HepG2 (cell line): ENCODE measurements around the gene BAHCC1. TPM values are rescaled to one million over a fixed set of nuclear protein-coding genes. Genes with fewer than 3 reads are reported as not detected.

Experiments
- GTF3A ChIP-seq: sonication (generic); formaldehyde crosslinking; conservative IDR thresholded peaks from 2 replicates; pipeline ENCODE4 v1.4.0; 2020; ENCODE audit warnings: mild to moderate bottlenecking, missing genetic modification reagents
- SALL2 ChIP-seq: sonication (generic); formaldehyde crosslinking; IDR thresholded peaks from 2 replicates; pipeline ENCODE4 v1.8.1; 2023; ENCODE audit warnings: mild to moderate bottlenecking, missing genetic modification reagents, inconsistent platforms
- SAP130 ChIP-seq: IDR thresholded peaks from 2 replicates; pipeline ENCODE4 v1.6.1; 2016; ENCODE audit warnings: low read depth
- SRSF1 ChIP-seq: fragments of 200-400 bp; formaldehyde crosslinking; optimal IDR thresholded peaks from 2 replicates; pipeline ENCODE3; 2017; ENCODE audit warnings: mild to moderate bottlenecking, low read depth, low read length, moderate library complexity
- SRY ChIP-seq: sonication (generic); formaldehyde crosslinking; IDR thresholded peaks from 2 replicates; pipeline ENCODE4 v1.8.0; 2022; ENCODE audit warnings: mild to moderate bottlenecking, missing genetic modification reagents
- XRCC5 ChIP-seq: fragments of 200-400 bp; formaldehyde crosslinking; optimal IDR thresholded peaks from 2 replicates; pipeline ENCODE3; 2017; ENCODE audit warnings: mild to moderate bottlenecking, low read length
- ZNF772 ChIP-seq: sonication (generic); formaldehyde crosslinking; IDR thresholded peaks from 2 replicates; pipeline ENCODE4 v1.5.0; 2020; ENCODE audit warnings: mild to moderate bottlenecking, missing genetic modification reagents
- ZNF839 ChIP-seq: sonication (generic); formaldehyde crosslinking; IDR thresholded peaks from 2 replicates; pipeline ENCODE4 v1.4.0; 2020; ENCODE audit warnings: missing genetic modification reagents, mild to moderate bottlenecking, borderline replicate concordance
- polyA plus RNA-seq, 8 experiments: library from polyadenylated mRNA; depleted of rRNA in 3 of 8; stranded (reverse) in 7 of 8; unstranded in 1 of 8; fragments of >200 nt; fragmentation: Illumina TruSeq in 4 of 8; extraction: Trizol in 4 of 8; gene quantifications; 2 replicates each; pipeline versions ENCODE4 v1.2.1 to v1.2.3, GENCODE V29; 2011 to 2016; ENCODE audit warnings: low read depth in 4 of 8, missing spikeins in 1 of 8, mixed read lengths in 1 of 8; ENCODE audit not compliant: insufficient read depth in 1 of 8
- total RNA-seq, 5 experiments: library from RNA; depleted of rRNA; stranded (reverse); fragments of >200 nt; fragmentation: Illumina TruSeq; extraction: Trizol; gene quantifications; 2 replicates each; pipeline ENCODE4 v1.2.3, GENCODE V29; 2016; ENCODE audit warnings: low read depth in 1 of 5
- TF ChIP-seq, protein P1 (sequence below): sonication (generic); formaldehyde crosslinking; IDR thresholded peaks from 2 replicates; pipeline ENCODE4 v1.5.1; 2020; ENCODE audit warnings: mild to moderate bottlenecking, missing genetic modification reagents, moderate library complexity
- TF ChIP-seq, protein P2 (sequence below): sonication (generic); formaldehyde crosslinking; IDR thresholded peaks from 2 replicates; pipeline ENCODE4 v1.4.0; 2020; ENCODE audit warnings: missing genetic modification reagents
- TF ChIP-seq, protein P3 (sequence below): sonication (generic); formaldehyde crosslinking; IDR thresholded peaks from 2 replicates; pipeline ENCODE4 v1.5.1; 2020; ENCODE audit warnings: mild to moderate bottlenecking, missing genetic modification reagents, moderate library complexity
- TF ChIP-seq, protein P4 (sequence below): sonication (generic); formaldehyde crosslinking; IDR thresholded peaks from 2 replicates; pipeline ENCODE4 v1.9.0; 2022; ENCODE audit warnings: low read depth, missing genetic modification reagents
- TF ChIP-seq, protein P5 (sequence below): sonication (generic); formaldehyde crosslinking; conservative IDR thresholded peaks from 2 replicates; pipeline ENCODE4 v1.4.0; 2020; ENCODE audit warnings: mild to moderate bottlenecking, missing genetic modification reagents, moderate library complexity

Gene BAHCC1
- total and polyA plus RNA-seq, 2 of the 13 experiments (the other 11 are each of a cell fraction or from before 2014, with no cell fraction given) = 1.4 to 1.7 TPM

DNA sequence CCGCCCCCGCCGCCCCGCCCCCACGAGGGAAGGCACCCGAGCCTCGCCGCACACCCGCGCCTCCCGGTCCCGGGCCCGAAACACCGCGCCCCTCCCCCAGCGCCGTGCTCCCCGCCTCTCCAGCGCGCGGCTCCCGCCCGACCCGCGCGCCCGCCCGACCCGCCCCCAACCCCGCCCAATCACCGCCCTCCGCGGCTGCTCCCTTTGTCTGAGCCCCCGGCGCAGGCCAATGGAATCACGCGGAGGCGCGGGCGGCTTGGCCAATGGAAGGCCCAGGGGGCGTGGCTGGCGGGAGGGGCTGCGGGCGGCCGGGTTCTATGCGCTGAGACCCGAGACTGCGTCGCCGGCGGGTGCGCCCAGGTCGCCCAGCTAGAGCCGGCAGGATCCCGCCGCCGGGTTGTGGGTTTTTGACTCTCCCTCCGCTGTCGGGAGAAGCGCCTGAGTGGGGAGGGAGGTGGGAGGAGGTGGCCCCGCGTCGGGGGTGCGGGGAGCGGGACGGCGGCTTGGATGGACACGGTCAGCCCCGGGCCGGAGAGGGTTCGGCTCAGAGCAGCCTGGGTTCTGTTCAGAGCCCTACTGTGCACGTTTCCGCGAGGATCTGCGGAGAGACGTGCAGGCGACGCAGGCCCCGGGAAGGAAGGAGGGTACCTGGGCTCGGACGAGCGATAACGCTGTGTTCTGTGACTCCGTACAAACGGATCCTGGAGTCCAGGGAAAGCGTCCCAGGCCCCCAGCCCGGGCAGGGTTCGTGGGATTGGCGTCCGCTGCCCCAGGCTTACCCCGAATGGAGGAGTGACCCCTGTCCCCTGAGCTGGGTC lies 49.0 kb upstream of the BAHCC1 start (continued):
- TF ChIP-seq, protein P1, sequence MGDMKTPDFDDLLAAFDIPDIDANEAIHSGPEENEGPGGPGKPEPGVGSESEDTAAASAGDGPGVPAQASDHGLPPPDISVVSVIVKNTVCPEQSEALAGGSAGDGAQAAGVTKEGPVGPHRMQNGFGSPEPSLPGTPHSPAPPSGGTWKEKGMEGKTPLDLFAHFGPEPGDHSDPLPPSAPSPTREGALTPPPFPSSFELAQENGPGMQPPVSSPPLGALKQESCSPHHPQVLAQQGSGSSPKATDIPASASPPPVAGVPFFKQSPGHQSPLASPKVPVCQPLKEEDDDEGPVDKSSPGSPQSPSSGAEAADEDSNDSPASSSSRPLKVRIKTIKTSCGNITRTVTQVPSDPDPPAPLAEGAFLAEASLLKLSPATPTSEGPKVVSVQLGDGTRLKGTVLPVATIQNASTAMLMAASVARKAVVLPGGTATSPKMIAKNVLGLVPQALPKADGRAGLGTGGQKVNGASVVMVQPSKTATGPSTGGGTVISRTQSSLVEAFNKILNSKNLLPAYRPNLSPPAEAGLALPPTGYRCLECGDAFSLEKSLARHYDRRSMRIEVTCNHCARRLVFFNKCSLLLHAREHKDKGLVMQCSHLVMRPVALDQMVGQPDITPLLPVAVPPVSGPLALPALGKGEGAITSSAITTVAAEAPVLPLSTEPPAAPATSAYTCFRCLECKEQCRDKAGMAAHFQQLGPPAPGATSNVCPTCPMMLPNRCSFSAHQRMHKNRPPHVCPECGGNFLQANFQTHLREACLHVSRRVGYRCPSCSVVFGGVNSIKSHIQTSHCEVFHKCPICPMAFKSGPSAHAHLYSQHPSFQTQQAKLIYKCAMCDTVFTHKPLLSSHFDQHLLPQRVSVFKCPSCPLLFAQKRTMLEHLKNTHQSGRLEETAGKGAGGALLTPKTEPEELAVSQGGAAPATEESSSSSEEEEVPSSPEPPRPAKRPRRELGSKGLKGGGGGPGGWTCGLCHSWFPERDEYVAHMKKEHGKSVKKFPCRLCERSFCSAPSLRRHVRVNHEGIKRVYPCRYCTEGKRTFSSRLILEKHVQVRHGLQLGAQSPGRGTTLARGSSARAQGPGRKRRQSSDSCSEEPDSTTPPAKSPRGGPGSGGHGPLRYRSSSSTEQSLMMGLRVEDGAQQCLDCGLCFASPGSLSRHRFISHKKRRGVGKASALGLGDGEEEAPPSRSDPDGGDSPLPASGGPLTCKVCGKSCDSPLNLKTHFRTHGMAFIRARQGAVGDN (CRISPR knock-in tag) = peak; percentile 11; the same call in 1 of the 2 replicates
- TF ChIP-seq ZNF839 = no peak
- TF ChIP-seq, protein P2, sequence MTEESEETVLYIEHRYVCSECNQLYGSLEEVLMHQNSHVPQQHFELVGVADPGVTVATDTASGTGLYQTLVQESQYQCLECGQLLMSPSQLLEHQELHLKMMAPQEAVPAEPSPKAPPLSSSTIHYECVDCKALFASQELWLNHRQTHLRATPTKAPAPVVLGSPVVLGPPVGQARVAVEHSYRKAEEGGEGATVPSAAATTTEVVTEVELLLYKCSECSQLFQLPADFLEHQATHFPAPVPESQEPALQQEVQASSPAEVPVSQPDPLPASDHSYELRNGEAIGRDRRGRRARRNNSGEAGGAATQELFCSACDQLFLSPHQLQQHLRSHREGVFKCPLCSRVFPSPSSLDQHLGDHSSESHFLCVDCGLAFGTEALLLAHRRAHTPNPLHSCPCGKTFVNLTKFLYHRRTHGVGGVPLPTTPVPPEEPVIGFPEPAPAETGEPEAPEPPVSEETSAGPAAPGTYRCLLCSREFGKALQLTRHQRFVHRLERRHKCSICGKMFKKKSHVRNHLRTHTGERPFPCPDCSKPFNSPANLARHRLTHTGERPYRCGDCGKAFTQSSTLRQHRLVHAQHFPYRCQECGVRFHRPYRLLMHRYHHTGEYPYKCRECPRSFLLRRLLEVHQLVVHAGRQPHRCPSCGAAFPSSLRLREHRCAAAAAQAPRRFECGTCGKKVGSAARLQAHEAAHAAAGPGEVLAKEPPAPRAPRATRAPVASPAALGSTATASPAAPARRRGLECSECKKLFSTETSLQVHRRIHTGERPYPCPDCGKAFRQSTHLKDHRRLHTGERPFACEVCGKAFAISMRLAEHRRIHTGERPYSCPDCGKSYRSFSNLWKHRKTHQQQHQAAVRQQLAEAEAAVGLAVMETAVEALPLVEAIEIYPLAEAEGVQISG (CRISPR knock-in tag) = peak; percentile 22; the same call in 1 of the 2 replicates
- 0 out of 2 replicates have a peak, but pooled peaks have one; percentile 65 for TF ChIP-seq SRY (CRISPR knock-in tag)
- TF ChIP-seq, protein P3, sequence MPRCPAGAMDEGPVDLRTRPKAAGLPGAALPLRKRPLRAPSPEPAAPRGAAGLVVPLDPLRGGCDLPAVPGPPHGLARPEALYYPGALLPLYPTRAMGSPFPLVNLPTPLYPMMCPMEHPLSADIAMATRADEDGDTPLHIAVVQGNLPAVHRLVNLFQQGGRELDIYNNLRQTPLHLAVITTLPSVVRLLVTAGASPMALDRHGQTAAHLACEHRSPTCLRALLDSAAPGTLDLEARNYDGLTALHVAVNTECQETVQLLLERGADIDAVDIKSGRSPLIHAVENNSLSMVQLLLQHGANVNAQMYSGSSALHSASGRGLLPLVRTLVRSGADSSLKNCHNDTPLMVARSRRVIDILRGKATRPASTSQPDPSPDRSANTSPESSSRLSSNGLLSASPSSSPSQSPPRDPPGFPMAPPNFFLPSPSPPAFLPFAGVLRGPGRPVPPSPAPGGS = peak; percentile 86; the same call in 1 of the 2 replicates
- TF ChIP-seq, protein P4, sequence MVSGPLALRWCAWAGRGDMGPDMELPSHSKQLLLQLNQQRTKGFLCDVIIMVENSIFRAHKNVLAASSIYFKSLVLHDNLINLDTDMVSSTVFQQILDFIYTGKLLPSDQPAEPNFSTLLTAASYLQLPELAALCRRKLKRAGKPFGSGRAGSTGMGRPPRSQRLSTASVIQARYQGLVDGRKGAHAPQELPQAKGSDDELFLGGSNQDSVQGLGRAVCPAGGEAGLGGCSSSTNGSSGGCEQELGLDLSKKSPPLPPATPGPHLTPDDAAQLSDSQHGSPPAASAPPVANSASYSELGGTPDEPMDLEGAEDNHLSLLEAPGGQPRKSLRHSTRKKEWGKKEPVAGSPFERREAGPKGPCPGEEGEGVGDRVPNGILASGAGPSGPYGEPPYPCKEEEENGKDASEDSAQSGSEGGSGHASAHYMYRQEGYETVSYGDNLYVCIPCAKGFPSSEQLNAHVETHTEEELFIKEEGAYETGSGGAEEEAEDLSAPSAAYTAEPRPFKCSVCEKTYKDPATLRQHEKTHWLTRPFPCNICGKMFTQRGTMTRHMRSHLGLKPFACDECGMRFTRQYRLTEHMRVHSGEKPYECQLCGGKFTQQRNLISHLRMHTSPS (CRISPR knock-in tag) = peak; percentile 36; the same call in 1 of the 2 replicates
- no peak for TF ChIP-seq ZNF772 (CRISPR knock-in tag)
- TF ChIP-seq GTF3A (CRISPR knock-in tag) = 0 out of 2 replicates have a peak, but pooled peaks have one; percentile 38
- TF ChIP-seq, protein P5, sequence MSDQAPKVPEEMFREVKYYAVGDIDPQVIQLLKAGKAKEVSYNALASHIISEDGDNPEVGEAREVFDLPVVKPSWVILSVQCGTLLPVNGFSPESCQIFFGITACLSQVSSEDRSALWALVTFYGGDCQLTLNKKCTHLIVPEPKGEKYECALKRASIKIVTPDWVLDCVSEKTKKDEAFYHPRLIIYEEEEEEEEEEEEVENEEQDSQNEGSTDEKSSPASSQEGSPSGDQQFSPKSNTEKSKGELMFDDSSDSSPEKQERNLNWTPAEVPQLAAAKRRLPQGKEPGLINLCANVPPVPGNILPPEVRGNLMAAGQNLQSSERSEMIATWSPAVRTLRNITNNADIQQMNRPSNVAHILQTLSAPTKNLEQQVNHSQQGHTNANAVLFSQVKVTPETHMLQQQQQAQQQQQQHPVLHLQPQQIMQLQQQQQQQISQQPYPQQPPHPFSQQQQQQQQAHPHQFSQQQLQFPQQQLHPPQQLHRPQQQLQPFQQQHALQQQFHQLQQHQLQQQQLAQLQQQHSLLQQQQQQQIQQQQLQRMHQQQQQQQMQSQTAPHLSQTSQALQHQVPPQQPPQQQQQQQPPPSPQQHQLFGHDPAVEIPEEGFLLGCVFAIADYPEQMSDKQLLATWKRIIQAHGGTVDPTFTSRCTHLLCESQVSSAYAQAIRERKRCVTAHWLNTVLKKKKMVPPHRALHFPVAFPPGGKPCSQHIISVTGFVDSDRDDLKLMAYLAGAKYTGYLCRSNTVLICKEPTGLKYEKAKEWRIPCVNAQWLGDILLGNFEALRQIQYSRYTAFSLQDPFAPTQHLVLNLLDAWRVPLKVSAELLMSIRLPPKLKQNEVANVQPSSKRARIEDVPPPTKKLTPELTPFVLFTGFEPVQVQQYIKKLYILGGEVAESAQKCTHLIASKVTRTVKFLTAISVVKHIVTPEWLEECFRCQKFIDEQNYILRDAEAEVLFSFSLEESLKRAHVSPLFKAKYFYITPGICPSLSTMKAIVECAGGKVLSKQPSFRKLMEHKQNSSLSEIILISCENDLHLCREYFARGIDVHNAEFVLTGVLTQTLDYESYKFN = peak; percentile 43
- 0 out of 2 replicates have a peak, but pooled peaks have one; percentile 56 for TF ChIP-seq SALL2 (CRISPR knock-in tag)
- no peak for TF ChIP-seq SRSF1
- TF ChIP-seq SAP130 (CRISPR knock-in tag) = peak; percentile 71
- TF ChIP-seq XRCC5 = peak; percentile 14
